ENCODE measurements around the gene SEM1. TPM values are rescaled to one million over a fixed set of nuclear protein-coding genes. Genes with fewer than 3 reads are reported as not detected.

Gene SEM1
- total RNA-seq, 4 donors from 2014 or later: 3.3 to 39.2 (median 27.8) TPM

GRCh38 chr7:96658022-96658412 lies 51.6 kb downstream of the SEM1 start:
- DNase-seq: no peak
- Histone ChIP-seq H3K36me3 (no peaks in the 10 kb centered on the region), H3K27ac (no peak overlapping the region), H3K4me3 (no peak overlapping the region), H3K9me3 (no peaks in the 10 kb centered on the region), H3K27me3 (no peaks in the 10 kb centered on the region), H3K4me1 (no peaks in the 10 kb centered on the region)
- no peak for TF ChIP-seq POLR2A (IDR thresholded peaks at IDR 0.05)
- no peak for TF ChIP-seq CTCF (IDR thresholded peaks at IDR 0.05)
- intact Hi-C loops (cut with DNase I; ENCODE audit: low total_unique reads): no loop called here

- no peaks in the 10 kb centered on the region for H3K36me3 ChIP-seq
- intact Hi-C loops (cut with DNase I; ENCODE audit: low total_unique reads): no loop called here
- no peak for DNase-seq
Observed at GRCh38 chr7:96657347-96658021, 52.2 kb downstream of the SEM1 start.

GRCh38 chr7:96655956-96656355 lies 53.7 kb downstream of the SEM1 start:
- Histone ChIP-seq H3K4me3 (no peak overlapping the region), H3K36me3 (no peaks in the 10 kb centered on the region), H3K27me3 (no peaks in the 10 kb centered on the region), H3K4me1 (no peaks in the 10 kb centered on the region), H3K9me3 (no peaks in the 10 kb centered on the region), H3K27ac (no peak overlapping the region)
- intact Hi-C loops (cut with DNase I; ENCODE audit: low total_unique reads): no loop called here
- DNase-seq: no peak
- no peak for TF ChIP-seq CTCF (IDR thresholded peaks at IDR 0.05)
- TF ChIP-seq POLR2A (IDR thresholded peaks at IDR 0.05): no peak

More at GRCh38 chr7:96657347-96658021, 52.2 kb downstream of the SEM1 start:
- Histone ChIP-seq H3K9me3 (no peaks in the 10 kb centered on the region), H3K27me3 (no peaks in the 10 kb centered on the region), H3K4me1 (no peaks in the 10 kb centered on the region), H3K27ac (no peak overlapping the region), H3K4me3 (no peak overlapping the region)
- TF ChIP-seq CTCF (IDR thresholded peaks at IDR 0.05) (no peak), POLR2A (IDR thresholded peaks at IDR 0.05) (no peak)

- Histone ChIP-seq H3K4me3 (no peak overlapping the region), H3K27ac (no peak overlapping the region), H3K9me3 (no peaks in the 10 kb centered on the region), H3K36me3 (no peaks in the 10 kb centered on the region), H3K27me3 (no peaks in the 10 kb centered on the region), H3K4me1 (no peaks in the 10 kb centered on the region)
- intact Hi-C loops (cut with DNase I; ENCODE audit: low total_unique reads): no loop called here
- DNase-seq: no peak
- TF ChIP-seq CTCF (IDR thresholded peaks at IDR 0.05) (no peak), POLR2A (IDR thresholded peaks at IDR 0.05) (no peak)
Observed at GRCh38 chr7:96654630-96655188, 54.9 kb downstream of the SEM1 start.

GRCh38 chr7:96649981-96650380 lies 59.7 kb downstream of the SEM1 start:
- no peaks in the 10 kb centered on the region for H3K27me3 ChIP-seq
- H3K4me1 ChIP-seq: no peaks in the 10 kb centered on the region
- TF ChIP-seq POLR2A (IDR thresholded peaks at IDR 0.05): no peak
- no peak for TF ChIP-seq CTCF (IDR thresholded peaks at IDR 0.05)
- DNase-seq: no peak
- H3K27ac ChIP-seq: no peak overlapping the region
- H3K4me3 ChIP-seq: no peak overlapping the region
- no peaks in the 10 kb centered on the region for H3K36me3 ChIP-seq
- H3K9me3 ChIP-seq: no peaks in the 10 kb centered on the region
- intact Hi-C loops (cut with DNase I; ENCODE audit: low total_unique reads): no loop called here

Data from uterus (tissue), 4 donors.